Subcutaneous abdominal adipose tissue (tissue), 5 donors: ENCODE data around the gene TOPBP1.

Experiments
- H3K27ac ChIP-seq: one replicate; pipeline ENCODE4 v1.7.0; 2013; ENCODE audit warnings: low read depth, mild to moderate bottlenecking, inconsistent platforms, low read length, moderate library complexity
- H3K27me3 ChIP-seq, 5 donors: one replicate each; pipeline ENCODE4 v1.7.0; 2013; ENCODE audit warnings: low read length in 5 of 5, inconsistent platforms in 1 of 5; ENCODE audit not compliant: control insufficient read depth in 5 of 5, insufficient read depth in 4 of 5
- H3K36me3 ChIP-seq, 5 donors: one replicate each; pipeline ENCODE4 v1.7.0; 2013; ENCODE audit warnings: low read length in 5 of 5; ENCODE audit not compliant: control insufficient read depth in 5 of 5, insufficient read depth in 5 of 5
- H3K4me1 ChIP-seq, 5 donors: one replicate each; pipeline ENCODE4 v1.7.0; 2013; ENCODE audit warnings: low read length in 5 of 5, mild to moderate bottlenecking in 3 of 5, moderate library complexity in 1 of 5; ENCODE audit not compliant: control insufficient read depth in 5 of 5, insufficient read depth in 5 of 5
- H3K4me3 ChIP-seq, 5 donors: one replicate each; pipeline ENCODE4 v1.7.0; 2013; ENCODE audit warnings: low read length in 5 of 5, low read depth in 1 of 5
- H3K9ac ChIP-seq, 5 donors: one replicate each; pipeline ENCODE4 v1.7.0; 2013; ENCODE audit warnings: low read length in 5 of 5, mild to moderate bottlenecking in 4 of 5, moderate library complexity in 3 of 5
- H3K9me3 ChIP-seq, 5 donors: one replicate each; pipeline ENCODE4 v1.7.0; 2013; ENCODE audit warnings: low read length in 5 of 5; ENCODE audit not compliant: control insufficient read depth in 5 of 5
- donor health status: healthy.
- donor health status: healthy.
- donor health status: healthy.
- donor health status: healthy.
- donor health status: healthy.

TOPBP1 gene

GRCh38 chr3:133610031-133610430 lies 51.7 kb downstream of the TOPBP1 start:
- no peak overlapping the region for H3K9ac ChIP-seq
- peaks cover 0 to 8% (median 0%) of the 10 kb centered on the region in 5 donors for H3K4me1 ChIP-seq
- no peaks in the 10 kb centered on the region for H3K27me3 ChIP-seq
- no peak overlapping the region for H3K4me3 ChIP-seq
- H3K36me3 ChIP-seq = peaks cover 14 to 39% (median 29%) of the 10 kb centered on the region in 5 donors
- H3K27ac ChIP-seq = no peak overlapping the region
- H3K9me3 ChIP-seq = no peaks in the 10 kb centered on the region

DNA sequence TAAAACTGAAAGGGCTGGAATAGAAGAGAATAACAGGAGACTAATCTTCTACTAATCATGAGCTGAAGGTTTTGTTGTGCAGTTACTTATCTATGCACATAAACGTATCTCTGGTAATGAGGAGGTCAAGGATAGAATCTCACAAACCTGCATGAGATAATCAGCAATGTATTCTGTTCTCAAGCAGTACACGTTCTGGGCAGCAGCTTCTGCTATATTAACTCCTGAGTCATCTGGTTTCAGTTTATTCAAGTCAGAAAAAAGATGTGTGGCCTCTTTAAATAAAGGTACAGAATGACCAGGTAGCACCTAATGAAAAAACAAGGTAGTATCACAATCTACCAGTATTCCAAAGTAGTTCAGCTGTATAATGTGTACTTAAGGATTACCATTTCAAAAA lies 53.4 kb downstream of the TOPBP1 start:
- no peaks in the 10 kb centered on the region for H3K9me3 ChIP-seq
- H3K27me3 ChIP-seq = no peaks in the 10 kb centered on the region
- no peak overlapping the region for H3K27ac ChIP-seq
- H3K4me1 ChIP-seq = peaks cover 0 to 8% (median 0%) of the 10 kb centered on the region in 5 donors
- H3K36me3 ChIP-seq = peaks cover 14 to 41% (median 29%) of the 10 kb centered on the region in 5 donors
- no peak overlapping the region for H3K9ac ChIP-seq
- no peak overlapping the region for H3K4me3 ChIP-seq

DNA sequence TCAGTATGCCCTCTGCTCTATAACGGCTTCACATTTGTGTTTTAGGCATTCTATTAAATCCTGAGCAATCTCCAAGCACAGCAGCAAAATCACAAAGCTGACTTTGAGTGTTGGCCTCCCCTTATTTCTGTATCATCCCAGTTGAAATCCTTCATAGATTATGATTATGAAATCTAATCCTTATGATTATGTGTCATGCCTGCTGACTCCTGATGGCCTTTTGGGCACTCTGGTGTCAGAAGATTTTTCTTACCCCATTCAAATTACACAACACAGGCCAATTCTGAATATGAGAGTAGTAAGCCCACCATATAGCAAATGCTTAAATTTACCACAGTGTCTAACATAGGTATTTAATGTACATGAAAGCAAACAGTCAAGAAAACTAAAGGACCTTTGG lies 53.9 kb downstream of the TOPBP1 start:
- H3K4me3 ChIP-seq = no peak overlapping the region
- peaks cover 0 to 8% (median 0%) of the 10 kb centered on the region in 5 donors for H3K4me1 ChIP-seq
- H3K9ac ChIP-seq = no peak overlapping the region
- H3K36me3 ChIP-seq = peaks cover 14 to 40% (median 29%) of the 10 kb centered on the region in 5 donors
- no peak overlapping the region for H3K27ac ChIP-seq
- H3K9me3 ChIP-seq = no peaks in the 10 kb centered on the region
- no peaks in the 10 kb centered on the region for H3K27me3 ChIP-seq

GRCh38 chr3:133606902-133607301 lies 54.8 kb downstream of the TOPBP1 start:
- Histone ChIP-seq H3K27ac (no peak overlapping the region), H3K36me3 (peaks cover 13 to 36% (median 26%) of the 10 kb centered on the region in 5 donors), H3K4me1 (peaks cover 0 to 8% (median 0%) of the 10 kb centered on the region in 5 donors), H3K9ac (no peak overlapping the region), H3K4me3 (no peak overlapping the region), H3K27me3 (no peaks in the 10 kb centered on the region), H3K9me3 (no peaks in the 10 kb centered on the region)

DNA sequence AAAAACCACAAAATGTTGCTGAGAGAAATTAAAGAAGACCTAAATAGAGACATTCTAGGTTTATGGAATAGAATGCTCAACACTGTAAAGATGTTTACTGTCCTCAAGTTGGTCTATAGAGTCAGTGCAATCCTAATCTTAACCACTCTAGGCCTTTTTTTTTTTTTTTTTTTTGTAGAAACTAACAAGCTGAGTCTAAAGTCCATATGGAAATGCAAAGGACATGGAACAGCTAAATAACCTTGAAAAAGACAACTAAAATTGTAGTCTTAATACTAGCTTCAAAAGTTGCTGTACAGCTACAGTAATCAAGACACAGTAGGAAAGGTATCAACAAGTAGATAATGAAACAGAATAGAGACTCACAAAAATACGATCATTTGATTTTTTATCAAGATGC lies 55.4 kb downstream of the TOPBP1 start:
- no peak overlapping the region for H3K4me3 ChIP-seq
- no peak overlapping the region for H3K9ac ChIP-seq
- no peaks in the 10 kb centered on the region for H3K27me3 ChIP-seq
- no peak overlapping the region for H3K27ac ChIP-seq
- peaks cover 0 to 8% (median 0%) of the 10 kb centered on the region in 5 donors for H3K4me1 ChIP-seq
- peaks cover 9 to 34% (median 26%) of the 10 kb centered on the region in 5 donors for H3K36me3 ChIP-seq
- no peaks in the 10 kb centered on the region for H3K9me3 ChIP-seq

- H3K9me3 ChIP-seq = no peaks in the 10 kb centered on the region
These were observed 61.1 kb downstream of the TOPBP1 start for GRCh38 chr3:133600572-133601081.

GRCh38 chr3:133599280-133599679 lies 62.5 kb downstream of the TOPBP1 start:
- Histone ChIP-seq H3K4me3 (no peak overlapping the region), H3K27me3 (no peaks in the 10 kb centered on the region), H3K9me3 (no peaks in the 10 kb centered on the region), H3K9ac (no peak overlapping the region), H3K27ac (no peak overlapping the region), H3K4me1 (peaks cover 0 to 11% (median 5%) of the 10 kb centered on the region in 5 donors), H3K36me3 (peaks cover 0 to 10% (median 0%) of the 10 kb centered on the region in 5 donors)

More at GRCh38 chr3:133600572-133601081, 61.1 kb downstream of the TOPBP1 start:
- H3K36me3 ChIP-seq = peaks cover 0 to 12% (median 4%) of the 10 kb centered on the region in 5 donors
- H3K9ac ChIP-seq = no peak overlapping the region
- no peak overlapping the region for H3K27ac ChIP-seq
- H3K4me3 ChIP-seq = no peak overlapping the region
- H3K27me3 ChIP-seq = no peaks in the 10 kb centered on the region
- H3K4me1 ChIP-seq = peaks cover 0 to 11% (median 5%) of the 10 kb centered on the region in 5 donors

DNA sequence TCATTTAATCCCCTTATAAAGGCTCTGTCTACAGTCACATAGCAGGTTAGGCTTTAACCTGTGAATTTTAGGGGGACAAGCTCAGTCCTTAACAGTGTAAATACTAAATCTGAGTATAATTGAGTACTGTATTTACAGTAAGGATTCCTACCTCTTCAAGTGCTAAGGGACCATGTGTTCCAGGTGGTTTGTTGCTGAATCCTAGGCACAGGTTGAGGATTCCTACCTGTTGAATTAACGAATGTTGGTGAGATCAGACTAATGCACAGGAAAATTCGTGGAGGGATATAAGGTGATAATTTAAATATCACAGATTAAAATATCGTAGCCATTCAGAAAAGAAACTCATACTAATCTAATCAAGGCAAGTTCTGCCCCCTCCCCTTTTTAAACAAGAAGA lies 63.3 kb downstream of the TOPBP1 start:
- peaks cover 0 to 11% (median 5%) of the 10 kb centered on the region in 5 donors for H3K4me1 ChIP-seq
- H3K9ac ChIP-seq = peak overlapping the region in 1 of 5 donors; percentile 31
- H3K4me3 ChIP-seq = no peak overlapping the region

GRCh38 chr3:133595341-133595740 lies 66.4 kb downstream of the TOPBP1 start:
- Histone ChIP-seq H3K27ac (no peak overlapping the region), H3K27me3 (no peaks in the 10 kb centered on the region), H3K9me3 (no peaks in the 10 kb centered on the region), H3K9ac (no peak overlapping the region), H3K4me1 (peaks cover 0 to 11% (median 5%) of the 10 kb centered on the region in 5 donors), H3K4me3 (no peak overlapping the region), H3K36me3 (peaks cover 0 to 4% (median 0%) of the 10 kb centered on the region in 5 donors)

More for the DNA sequence above, 63.3 kb downstream of the TOPBP1 start:
- H3K36me3 ChIP-seq = peaks cover 0 to 10% (median 0%) of the 10 kb centered on the region in 5 donors
- H3K27ac ChIP-seq = peak overlapping the region; percentile 27
- H3K9me3 ChIP-seq = no peaks in the 10 kb centered on the region
- H3K27me3 ChIP-seq = no peaks in the 10 kb centered on the region

DNA sequence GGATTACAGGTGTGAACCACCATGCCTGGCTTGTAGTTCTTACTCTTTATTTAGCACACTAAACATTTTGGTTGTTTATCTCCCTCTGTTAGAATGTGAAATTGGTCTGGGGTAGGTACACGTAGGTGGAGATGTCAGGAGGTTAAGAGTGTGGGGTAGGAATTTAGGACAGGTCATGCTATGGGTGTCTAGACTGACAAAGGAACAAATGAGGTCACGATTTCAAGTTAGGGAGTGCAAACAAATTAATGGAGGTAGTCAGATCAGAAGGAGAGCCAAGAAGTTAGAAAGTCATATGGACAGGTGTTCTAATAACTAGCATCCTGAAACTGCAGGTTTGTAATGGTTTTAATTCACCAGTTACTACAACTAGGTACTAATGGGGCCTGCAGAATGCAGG lies 68.5 kb downstream of the TOPBP1 start:
- peaks cover 10 to 16% (median 13%) of the 10 kb centered on the region in 5 donors for H3K36me3 ChIP-seq
- no peak overlapping the region for H3K27ac ChIP-seq
- peaks cover 0 to 14% (median 3%) of the 10 kb centered on the region in 5 donors for H3K4me1 ChIP-seq
- H3K9ac ChIP-seq = no peak overlapping the region
- no peak overlapping the region for H3K4me3 ChIP-seq
- no peaks in the 10 kb centered on the region for H3K27me3 ChIP-seq
- no peaks in the 10 kb centered on the region for H3K9me3 ChIP-seq
